22Rv1 (cell line): Measurements from ENCODE around the gene R3HDM2.

Source experiments
- H3K27ac ChIP-seq: fragments of 450-650 bp; 2 replicates; pipeline ENCODE4 v1.5.1; 2017
- ZFX ChIP-seq: fragments of 450-650 bp; IDR thresholded peaks from 2 replicates; pipeline ENCODE4 v1.6.1; 2017; ENCODE audit warnings: antibody characterized with exemption, borderline replicate concordance
- TF ChIP-seq, protein P1 (sequence below): fragments of 450-650 bp; IDR thresholded peaks from 2 replicates; pipeline ENCODE4 v1.5.1; 2017; ENCODE audit warnings: mild to moderate bottlenecking

R3HDM2 gene

GRCh38 chr12:57235017-57235727 lies 195.7 kb downstream of the R3HDM2 start:
- H3K27ac ChIP-seq = peak overlapping the region; percentile 100
- no peak for TF ChIP-seq ZFX
- TF ChIP-seq, protein P1, sequence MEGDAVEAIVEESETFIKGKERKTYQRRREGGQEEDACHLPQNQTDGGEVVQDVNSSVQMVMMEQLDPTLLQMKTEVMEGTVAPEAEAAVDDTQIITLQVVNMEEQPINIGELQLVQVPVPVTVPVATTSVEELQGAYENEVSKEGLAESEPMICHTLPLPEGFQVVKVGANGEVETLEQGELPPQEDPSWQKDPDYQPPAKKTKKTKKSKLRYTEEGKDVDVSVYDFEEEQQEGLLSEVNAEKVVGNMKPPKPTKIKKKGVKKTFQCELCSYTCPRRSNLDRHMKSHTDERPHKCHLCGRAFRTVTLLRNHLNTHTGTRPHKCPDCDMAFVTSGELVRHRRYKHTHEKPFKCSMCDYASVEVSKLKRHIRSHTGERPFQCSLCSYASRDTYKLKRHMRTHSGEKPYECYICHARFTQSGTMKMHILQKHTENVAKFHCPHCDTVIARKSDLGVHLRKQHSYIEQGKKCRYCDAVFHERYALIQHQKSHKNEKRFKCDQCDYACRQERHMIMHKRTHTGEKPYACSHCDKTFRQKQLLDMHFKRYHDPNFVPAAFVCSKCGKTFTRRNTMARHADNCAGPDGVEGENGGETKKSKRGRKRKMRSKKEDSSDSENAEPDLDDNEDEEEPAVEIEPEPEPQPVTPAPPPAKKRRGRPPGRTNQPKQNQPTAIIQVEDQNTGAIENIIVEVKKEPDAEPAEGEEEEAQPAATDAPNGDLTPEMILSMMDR = peak; percentile 58

DNA sequence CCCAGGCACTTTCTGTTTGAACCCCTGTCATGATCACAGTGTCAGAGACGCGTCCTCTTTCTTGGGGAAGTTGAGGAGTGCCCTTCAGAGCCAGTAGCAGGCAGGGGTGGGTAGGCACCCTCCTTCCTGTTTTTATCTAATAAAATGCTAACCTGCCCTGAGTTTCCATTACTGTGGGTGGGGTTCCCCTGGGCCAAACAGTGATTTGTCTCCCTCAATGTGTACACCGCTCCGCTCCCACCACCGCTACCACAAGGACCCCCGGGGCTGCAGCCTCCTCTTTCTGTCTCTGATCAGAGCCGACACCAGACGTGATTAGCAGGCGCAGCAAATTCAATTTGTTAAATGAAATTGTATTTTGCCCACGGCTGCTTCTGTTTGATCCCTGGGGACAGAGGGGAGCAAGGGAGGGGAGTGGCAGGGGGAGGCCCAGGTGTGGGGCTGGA lies 196.2 kb downstream of the R3HDM2 start:
- TF ChIP-seq, protein P1 = no peak
- TF ChIP-seq ZFX = no peak
- H3K27ac ChIP-seq = peak overlapping the region; percentile 100

DNA sequence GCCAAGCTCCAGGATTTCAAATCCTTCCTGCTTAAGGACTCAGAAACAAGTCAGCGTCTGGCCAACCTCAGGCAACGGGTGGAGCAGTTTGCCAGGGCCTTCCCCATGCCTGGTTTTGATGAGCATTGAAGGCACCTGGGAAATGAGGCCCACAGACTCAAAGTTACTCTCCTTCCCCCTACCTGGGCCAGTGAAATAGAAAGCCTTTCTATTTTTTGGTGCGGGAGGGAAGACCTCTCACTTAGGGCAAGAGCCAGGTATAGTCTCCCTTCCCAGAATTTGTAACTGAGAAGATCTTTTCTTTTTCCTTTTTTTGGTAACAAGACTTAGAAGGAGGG lies 196.6 kb downstream of the R3HDM2 start:
- TF ChIP-seq ZFX = no peak
- TF ChIP-seq, protein P1 = no peak
- peak overlapping the region; percentile 100 for H3K27ac ChIP-seq

GRCh38 chr12:57233357-57234232 lies 197.2 kb downstream of the R3HDM2 start:
- H3K27ac ChIP-seq = peak overlapping the region; percentile 100
- TF ChIP-seq ZFX = no peak
- TF ChIP-seq, protein P1 = no peak

- peak overlapping the region; percentile 100 for H3K27ac ChIP-seq
- TF ChIP-seq, protein P1 = no peak
- no peak for TF ChIP-seq ZFX
Measured at GRCh38 chr12:57232156-57232756, 198.6 kb downstream of the R3HDM2 start.

- H3K27ac ChIP-seq = peak overlapping the region; percentile 100
- TF ChIP-seq ZFX = no peak
- TF ChIP-seq, protein P1 = no peak
Measured at GRCh38 chr12:57231276-57232021, 199.4 kb downstream of the R3HDM2 start.
